Pons (tissue), 1 donor: Measurements from ENCODE around the gene TENM3.

ENCODE experiments used
- DNase-seq: peaks from one replicate; pipeline ENCODE4 v3.0.0-alpha.2; 2016; ENCODE audit warnings: low spot score

Gene TENM3

DNA sequence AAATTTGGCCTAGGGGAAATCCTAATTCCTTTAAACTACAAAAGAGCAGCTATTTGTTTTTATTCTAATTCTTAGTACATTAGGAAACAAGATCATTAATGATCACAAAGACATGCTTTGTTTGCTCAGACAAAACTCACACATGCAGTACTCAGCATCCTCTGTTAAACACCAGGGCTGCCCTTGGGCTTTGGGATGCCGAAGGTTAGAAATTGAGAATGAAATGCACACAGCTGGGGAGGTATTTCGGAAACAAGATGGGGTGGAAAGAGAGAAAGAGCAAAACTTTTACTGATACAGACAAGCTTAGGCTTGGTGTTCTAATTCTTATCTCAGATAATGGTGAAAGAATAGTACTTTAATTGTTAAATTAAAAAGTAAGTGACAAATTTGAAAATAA, 451.3 kb downstream of the TENM3 start:
- DNase-seq: no peak

DNA sequence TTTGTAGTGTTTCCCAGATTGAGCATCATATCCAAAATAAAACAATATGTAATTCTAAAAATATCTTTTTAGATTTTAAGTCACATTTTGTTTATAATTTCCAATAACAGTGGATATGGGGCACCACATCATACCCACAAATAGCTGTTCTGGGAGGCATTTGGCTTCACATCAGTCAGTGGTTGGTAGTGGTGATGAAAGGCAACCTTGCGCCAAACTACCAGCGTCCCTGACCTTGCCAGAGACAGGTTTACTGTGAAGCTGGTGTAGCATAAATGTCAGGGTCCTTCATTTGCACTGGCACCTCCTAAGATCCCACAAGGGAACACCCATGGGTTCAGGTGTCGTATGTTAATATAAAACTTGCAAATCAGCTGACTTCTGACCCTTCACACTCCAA, 451.8 kb downstream of the TENM3 start:
- no peak for DNase-seq

DNA sequence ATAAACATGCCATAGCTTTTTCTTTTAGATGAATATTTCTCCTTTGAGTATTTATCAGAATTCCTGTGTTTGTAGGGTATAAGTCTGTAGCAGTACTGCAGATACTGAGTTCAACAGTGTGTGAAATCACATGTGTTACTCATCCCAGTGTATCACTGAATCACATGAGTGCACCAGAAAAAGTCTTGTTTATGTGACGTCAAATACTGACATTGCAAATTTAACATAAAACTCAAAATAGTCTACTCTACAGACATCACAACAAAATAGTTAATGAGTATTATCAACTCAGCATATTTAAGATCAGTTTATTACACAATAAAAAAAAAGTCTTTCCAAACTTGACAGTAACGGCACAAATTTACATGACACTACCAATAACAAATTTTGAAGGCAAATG, 452.6 kb downstream of the TENM3 start:
- DNase-seq: no peak

DNA sequence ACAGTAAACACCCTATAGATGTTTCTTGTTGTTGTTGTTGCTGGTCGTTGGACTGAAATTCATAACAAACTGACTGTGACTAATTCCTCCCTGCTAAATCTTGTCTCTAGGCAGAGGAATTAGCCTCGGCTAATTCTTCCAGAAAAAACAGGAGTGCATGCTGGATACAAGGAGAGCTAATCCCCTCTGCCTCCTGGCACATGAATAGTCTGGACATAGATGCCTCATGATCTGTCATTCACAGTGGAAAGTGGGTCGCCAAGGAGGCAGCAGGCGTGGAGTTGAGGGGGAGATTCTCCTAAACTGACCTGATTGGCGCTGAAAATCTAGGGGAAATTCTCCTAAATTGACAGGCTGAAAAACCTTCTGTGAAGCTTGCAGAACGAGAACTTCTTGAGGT, 453.9 kb downstream of the TENM3 start:
- DNase-seq: no peak

DNA sequence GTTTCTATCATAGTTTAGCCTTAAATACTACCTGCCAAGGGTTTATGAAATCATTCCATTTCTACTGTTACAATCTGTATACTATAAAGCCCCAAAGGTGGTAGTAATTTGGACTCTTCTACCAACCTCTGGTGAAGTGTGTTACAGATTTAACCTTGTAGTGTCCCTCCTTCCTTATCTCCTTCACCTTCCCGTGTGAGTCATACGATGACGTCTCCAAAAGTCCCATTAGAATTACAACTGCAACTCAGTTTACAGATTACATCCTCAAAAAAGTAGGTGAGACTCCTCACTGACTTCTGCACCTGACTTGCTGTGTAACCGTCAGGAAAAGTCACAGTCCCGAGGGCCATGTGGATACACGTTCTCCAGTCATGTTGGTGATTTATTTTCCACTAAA, 455.0 kb downstream of the TENM3 start:
- DNase-seq: no peak

DNA sequence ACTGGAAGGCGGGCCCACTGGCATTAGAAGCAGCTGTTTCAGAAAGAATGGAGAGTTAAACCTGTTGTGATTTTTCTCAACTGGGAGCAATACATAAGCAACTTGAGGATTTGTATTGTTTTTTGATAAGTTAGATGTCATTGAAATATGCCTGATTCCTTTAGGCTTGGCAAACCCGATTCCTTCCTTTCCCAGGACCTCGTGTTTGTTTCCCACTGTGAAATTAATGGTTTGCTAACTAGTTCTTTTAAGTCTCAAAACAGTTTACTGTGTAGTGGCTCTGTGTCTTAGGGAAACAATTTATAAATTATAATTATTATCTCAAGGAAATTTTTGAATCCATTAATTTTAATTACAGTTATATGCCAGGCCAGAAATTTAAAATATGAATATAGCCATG, 456.0 kb downstream of the TENM3 start:
- no peak for DNase-seq

DNA sequence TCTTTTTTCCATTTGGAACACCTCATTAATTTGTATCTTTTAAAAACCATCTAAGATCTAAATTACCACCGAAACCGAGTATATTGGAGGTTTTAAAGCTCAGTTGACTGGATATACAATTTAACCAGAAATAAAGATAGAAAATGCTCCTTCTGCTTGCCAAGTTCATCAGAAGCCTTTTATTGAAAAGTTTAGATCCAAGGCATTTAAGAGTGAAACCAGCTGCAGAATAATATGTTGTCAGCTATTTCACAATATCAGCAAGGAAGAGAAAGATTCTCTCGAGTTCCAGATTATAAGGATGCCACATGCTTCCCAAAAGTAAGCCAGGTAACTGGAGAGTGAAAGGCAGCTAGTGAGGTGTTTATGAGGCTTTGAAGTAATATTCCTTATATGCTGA, 456.6 kb downstream of the TENM3 start:
- no peak for DNase-seq

DNA sequence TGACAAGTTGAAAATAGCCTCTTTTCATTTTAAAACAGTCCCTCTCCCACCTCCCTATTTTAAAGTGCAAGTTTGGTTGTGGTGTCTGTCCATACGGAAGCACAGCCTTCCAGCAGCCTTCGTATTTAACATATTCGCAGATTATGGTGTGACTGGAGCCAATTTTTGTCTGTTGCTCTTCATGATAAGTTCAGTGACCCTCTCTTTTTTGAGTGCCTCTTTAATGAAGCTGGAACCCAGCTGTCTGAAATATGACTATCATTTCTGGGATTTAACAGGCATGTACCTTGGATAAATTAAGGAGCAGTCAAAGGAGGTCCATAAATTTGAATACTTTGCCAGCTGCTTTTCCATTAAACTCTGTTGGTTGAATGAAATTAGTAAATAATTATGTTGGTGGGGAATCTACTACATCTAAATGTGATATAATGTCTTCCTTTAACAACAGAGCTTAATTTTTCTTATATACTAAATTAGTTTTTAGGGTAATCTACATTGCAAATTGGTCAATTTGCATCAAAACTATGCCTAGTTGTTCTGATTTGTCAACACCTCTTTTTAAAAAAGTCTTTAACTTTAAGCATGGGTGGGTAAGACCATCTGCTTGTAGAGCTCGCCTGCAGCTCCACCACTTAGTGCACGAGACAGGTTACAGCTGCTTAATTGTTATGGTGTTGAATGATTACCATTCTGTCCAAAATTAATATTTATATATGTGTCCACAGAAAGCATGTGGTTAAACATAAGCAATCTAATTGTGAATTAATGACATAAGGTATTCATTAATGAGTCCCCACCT, 457.4 kb downstream of the TENM3 start:
- no peak for DNase-seq

DNA sequence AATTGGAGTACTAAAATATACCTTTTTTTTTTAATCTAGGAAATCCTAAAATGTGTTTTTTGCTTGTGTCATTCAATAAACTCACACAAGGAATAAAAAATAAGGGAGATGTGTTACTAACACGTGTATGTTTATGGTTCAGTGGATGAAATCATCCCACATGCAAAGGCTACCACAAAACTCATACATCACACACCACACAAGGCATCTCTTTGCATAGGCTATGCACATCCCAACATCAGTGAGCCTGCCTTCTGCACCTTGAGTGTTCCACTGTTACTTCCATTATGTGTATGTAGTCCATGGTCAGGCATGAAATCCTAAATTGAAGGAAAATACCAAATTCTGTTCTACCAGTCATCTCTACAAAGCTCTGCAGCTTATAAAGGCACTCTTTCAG, 460.9 kb downstream of the TENM3 start:
- DNase-seq: no peak

DNA sequence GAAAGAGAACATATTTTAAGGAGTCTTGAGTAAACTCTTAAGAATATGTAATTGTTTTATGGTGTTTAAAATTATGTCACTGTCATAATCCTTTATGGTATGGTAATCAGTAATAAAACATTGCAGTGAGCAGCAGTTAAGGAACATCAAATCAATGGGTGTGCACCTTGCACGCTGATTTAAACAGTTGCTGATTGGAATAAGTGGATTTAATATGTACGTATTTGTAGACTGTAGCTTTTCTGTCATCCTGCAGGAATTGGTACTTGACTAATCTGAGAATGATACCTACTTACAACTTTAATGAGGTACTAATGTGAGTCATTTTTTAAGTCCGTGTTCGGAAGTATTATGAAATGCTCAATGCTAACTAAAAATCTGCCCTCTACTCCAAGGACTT, 461.7 kb downstream of the TENM3 start:
- DNase-seq: no peak

DNA sequence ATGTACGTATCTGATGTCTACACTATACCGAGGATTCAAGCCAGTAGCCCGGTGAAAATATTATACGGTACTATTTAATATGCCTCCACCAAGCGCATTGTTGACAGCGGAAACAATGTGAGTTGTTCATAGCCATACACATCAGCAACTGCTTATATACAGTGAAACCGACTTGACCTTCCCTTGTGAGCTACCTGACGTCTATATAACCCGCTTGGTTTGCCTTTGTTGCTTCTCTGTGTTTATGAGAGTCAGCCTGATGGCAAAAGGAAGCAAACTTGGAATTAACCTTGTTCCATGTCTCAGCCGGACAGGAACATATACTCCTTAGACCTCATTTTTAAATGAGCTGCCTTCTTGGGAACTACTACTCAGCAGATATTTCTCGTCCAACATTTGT, 462.2 kb downstream of the TENM3 start:
- DNase-seq: no peak

DNA sequence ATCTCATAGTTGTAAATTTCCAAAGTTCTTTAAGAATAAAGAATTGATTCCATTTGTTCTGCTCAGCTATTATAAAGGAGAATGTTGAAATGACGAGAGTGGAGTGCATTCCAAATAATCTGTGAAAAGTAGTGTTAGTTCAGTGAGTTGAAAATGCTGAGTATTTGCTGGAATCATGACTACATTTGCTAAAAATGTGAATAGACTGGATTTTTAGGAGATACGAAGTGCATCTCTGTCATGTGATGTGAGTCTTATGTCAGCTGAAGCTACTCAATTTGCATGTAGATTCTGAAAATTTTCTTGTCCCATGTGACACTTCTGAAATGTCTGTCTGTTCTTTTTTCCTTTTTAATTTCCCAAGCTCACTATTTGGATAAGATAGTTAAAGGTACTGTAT, 468.0 kb downstream of the TENM3 start:
- DNase-seq: no peak

DNA sequence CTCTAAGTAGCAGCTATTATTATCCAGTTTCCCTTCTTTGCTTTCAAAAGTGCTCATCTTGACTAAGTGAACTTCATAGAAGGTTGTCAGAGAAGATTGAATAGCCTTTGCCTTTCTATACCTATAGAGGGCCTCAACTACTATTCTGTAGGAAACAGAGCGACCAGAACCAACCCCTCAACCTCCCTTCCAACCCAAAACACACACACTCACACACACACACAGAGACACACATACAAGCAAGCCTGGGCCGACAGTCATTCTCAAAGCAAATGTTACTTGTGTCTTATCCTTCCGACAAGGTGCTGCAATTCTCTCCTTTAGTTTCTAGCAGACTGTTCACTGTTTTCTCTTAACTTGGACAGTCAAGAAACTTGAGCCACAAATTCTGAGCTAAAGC, 472.3 kb downstream of the TENM3 start:
- DNase-seq: no peak

DNA sequence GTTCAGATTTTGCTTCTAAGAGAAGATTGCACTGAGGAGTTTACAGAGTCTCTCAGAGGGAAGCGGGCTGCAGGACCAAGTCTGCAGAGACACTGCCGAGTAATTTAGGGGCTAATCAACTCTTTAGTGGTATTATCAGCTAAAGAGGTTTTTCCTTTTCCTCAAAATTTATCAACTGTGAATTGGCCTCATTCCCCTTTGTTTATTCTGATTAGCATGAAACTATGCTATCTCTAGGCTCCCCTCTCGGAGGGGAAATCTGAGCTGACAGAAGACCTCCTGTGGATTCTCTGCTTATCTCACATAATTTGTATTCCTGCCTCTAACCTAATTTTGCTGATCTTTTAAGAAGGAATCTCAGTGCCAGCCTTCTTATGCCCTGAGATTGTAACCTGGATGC, 473.0 kb downstream of the TENM3 start:
- DNase-seq: no peak

DNA sequence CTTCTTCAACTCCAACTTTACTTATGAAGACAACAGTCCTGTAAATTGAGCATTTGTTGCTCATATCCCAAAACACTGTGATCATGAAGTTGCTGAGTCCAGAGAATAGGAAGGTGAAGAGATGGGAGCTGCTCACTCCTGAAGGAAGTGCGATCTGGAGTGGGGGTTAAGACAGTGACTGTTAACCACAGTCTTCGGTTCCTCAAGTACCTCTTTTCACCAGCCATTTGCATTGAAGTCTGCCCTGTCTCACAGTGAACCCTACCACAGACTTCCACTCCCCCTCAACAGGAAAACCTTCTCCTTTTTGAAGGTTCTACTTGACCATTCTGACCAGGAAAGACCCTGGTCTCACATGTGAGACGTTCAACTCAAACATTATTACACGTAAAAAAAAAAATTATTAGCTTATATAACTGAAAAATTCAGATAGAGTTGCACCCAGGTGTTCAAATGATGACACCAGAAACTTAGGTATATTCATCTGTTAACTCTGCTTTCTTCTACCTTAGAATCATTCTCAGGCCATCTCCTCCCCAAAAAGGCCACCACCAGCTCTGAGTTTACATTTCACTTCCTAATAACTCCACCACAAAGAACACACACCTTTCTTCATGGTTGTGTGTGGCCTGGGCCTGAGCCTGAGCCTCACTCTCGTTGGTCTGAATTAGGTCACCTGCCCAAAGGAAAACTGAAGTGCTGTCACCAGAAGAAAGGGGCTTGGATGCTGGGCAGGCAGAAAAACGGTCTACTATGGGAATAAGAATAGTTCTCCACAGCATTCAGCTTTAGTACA, 474.8 kb downstream of the TENM3 start:
- no peak for DNase-seq

DNA sequence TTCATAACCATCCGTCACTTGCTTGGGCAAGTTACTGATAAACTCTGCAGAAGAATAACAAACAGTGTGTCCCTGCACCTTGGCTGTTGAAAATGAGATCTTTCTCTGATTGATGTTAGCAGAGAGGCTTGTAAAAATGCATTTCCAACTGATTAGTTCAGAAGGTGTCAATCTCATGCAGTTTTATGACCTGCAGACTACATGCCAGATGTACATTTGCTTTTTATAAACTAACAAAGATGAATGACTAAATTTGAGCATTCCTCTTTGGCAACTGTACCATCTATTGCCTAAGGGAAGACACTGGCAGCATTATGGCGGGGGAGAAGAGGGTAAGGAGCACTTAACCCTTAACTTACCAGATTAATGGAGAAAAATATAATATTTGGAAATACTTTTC, 481.2 kb downstream of the TENM3 start:
- DNase-seq: no peak

DNA sequence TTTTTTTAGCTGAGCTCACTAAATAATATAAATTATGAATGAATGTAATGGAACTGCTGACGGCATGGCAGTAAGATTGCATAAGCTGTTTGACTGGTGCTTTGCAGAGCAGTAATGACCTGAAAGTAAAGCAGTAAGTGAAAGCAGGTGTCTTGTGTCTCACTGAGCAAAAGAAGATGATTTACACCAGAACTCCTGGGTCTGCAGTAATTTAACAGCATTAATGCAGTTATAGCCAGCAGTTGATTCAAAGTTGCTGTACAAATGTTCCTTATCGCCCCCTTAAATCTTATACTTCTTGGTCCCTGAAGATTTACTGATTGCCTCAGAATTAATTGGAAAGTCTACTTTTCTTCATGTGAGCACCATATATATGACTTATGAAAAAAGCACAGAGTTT, 486.3 kb downstream of the TENM3 start:
- DNase-seq: no peak

DNA sequence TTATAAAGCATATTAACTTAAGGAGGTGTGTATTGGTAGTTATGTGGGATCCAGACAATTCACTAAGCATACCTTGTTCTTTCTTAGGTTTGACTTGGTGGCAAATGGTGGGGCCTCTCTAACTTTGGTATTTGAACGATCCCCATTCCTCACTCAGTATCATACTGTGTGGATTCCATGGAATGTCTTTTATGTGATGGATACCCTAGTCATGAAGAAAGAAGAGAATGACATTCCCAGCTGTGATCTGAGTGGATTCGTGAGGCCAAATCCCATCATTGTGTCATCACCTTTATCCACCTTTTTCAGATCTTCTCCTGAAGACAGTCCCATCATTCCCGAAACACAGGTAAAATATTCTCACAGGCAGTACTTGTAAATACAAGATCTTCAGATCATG, 487.6 kb downstream of the TENM3 start:
- no peak for DNase-seq

DNA sequence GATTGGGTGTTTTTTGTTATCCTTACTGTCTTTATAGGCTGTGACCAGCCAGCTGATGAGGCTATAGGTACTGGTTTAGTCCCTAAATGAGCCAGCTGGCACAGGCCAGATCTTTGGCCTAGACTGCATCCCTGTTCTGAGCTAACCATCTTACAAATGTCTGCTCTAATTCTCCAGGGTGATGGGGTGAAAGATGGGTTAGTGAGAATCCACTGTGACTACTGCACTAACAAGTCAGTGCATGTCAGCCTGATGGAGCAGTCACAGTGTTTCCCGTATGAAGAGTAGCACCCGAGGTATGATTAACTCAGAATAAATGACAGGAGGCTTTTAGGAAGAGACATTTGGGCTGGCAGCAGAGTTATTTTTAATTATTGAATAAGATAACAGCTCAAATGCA, 493.0 kb downstream of the TENM3 start:
- DNase-seq: no peak

DNA sequence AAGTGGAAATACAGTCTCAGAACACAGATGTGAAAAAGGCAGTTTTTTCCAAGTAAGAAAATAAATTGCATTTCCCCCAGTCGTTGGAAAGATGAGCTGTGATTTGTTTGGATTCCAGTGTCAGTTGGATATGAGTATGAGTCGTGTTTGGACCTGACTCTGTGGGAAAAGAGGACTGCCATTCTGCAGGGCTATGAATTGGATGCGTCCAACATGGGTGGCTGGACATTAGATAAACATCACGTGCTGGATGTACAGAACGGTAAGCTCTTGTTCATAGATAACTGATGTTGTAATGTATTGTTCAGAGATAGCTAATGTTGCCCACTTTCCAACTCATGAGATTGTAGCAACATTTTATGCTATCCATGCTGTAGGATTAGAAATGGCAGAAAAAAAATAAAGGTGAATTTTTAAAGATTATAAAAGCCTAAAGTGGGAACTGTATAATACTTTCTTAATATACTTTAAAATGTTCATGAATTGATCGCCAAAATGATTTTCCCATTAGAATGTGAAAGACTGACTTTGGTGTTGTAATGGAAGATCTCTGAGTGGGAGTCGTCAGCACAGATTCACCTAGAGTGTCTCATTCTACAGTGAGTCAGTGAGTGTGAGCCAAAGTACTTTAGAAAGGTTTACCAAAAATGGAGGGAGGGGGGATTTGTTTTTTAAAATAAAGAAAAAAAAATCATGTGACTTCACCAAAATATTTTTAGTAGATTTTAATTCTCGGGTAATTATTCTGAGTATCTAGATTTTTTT, 495.3 kb downstream of the TENM3 start:
- DNase-seq: no peak

DNA sequence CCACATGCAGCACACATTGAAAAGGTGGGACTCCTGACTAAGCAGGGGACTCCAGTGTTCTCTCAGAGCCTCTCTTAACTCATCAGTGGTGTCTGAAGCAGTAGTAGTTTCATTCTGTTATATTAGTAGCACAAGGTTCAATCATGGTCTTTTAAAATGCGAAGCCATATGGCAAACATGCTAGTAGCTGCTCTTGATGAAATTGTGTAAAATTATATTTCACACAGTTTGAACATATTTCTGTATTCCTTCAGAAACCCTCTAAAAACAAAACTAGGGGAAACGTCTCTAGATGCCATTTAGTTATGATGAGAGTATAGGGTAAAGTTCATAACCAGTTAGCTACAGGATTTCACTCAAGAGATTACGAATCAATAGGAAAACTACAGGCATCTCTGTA, 497.1 kb downstream of the TENM3 start:
- DNase-seq: no peak

DNA sequence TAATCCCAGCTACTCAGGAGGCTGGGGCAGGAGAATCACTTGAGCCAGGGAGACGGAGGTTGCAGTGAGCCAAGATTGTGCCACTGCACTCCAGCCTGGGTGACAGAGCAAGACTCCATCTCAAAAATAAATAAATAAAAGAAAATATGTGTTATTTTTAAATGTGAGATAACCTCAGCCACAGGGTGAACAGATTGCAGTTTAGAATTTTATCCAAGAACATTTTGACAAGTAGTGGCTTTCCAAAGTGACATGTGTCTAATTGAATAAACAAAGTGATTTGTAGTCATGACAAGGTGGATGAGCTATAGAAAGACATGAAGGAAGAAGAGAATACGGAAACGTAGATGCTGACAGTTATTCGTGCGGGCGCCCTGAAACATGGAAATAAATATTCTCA, 497.9 kb downstream of the TENM3 start:
- DNase-seq: no peak

DNA sequence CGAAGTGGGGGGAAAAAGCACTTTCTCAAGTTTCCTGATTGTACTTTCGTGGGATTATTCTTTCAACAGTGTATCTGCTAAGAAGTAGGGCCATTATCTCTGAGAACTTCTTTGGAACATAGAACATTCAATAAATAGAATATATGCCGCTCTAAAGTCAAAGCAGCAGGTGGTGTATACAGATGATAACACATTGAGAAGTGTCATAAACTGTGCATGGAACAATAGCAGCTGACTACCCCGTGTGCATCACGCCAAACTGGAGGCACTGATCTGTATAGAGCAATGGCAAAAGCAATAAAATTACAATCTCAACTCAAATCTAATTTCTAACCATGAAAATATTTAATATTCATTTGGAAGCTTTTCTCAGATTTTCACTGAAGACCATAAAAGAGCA, 498.7 kb downstream of the TENM3 start:
- no peak for DNase-seq
